OCI-LY3 (cell line): ENCODE results near the gene CLSTN2.

Source experiments
- H2AFZ ChIP-seq: fragments of 200-600, 300-600 bp; shearing (Covaris generic); 2 replicates; pipeline ENCODE4 v1.6.0; 2014; ENCODE audit warnings: antibody characterized with exemption, low read depth, low read length
- H3K27ac ChIP-seq: fragments of 200-600, 300-600 bp; sonication (generic); 2 replicates; pipeline ENCODE4 v1.5.1; 2014; ENCODE audit warnings: mild to moderate bottlenecking, low read length, moderate library complexity, mixed read lengths
- H3K27me3 ChIP-seq: fragments of 200-600, 300-600 bp; sonication (generic); 2 replicates; pipeline ENCODE4 v1.6.1; 2014; ENCODE audit warnings: low read depth, low read length, mixed read lengths
- H3K36me3 ChIP-seq: fragments of 200-600, 300-600 bp; sonication (generic); replicated peaks from 2 replicates; pipeline ENCODE3; 2014; ENCODE audit warnings: low read depth, low read length, mixed read lengths
- H3K4me1 ChIP-seq: fragments of 300-600, 200-600 bp; sonication (generic); 2 replicates; pipeline ENCODE4 v1.6.1; 2014; ENCODE audit warnings: low read length, mixed read lengths
- H3K4me2 ChIP-seq: fragments of 200-600, 300-600 bp; sonication (generic); 2 replicates; pipeline ENCODE4 v1.6.1; 2014; ENCODE audit warnings: low read length, mixed read lengths
- H3K4me3 ChIP-seq: fragments of 300-600, 200-600 bp; sonication (generic); 2 replicates; pipeline ENCODE4 v1.5.1; 2014; ENCODE audit warnings: antibody characterized with exemption, mild to moderate bottlenecking, low read length, moderate library complexity
- H3K79me2 ChIP-seq: fragments of 300-600, 200-600 bp; shearing (Covaris generic); 2 replicates; pipeline ENCODE4 v1.6.1; 2014; ENCODE audit warnings: mild to moderate bottlenecking, low read length, mixed read lengths
- H3K9ac ChIP-seq: fragments of 300-600, 200-600 bp; shearing (Covaris generic); 2 replicates; pipeline ENCODE4 v1.6.0; 2014; ENCODE audit warnings: mild to moderate bottlenecking, low read length, moderate library complexity
- H3K9me3 ChIP-seq: fragments of 200-600, 300-600 bp; shearing (Covaris generic); 2 replicates; pipeline ENCODE4 v1.6.1; 2014; ENCODE audit warnings: low read length, mixed read lengths; ENCODE audit not compliant: insufficient read depth
- H4K20me1 ChIP-seq: fragments of 200-600, 300-600 bp; sonication (generic); 2 replicates; pipeline ENCODE4 v1.6.1; 2016; ENCODE audit warnings: low read length, mixed read lengths; ENCODE audit not compliant: insufficient read depth
- CTCF ChIP-seq: fragments of 200-600, 300-600 bp; sonication (generic); IDR thresholded peaks from 2 replicates; pipeline ENCODE4 v1.5.1; 2014; ENCODE audit warnings: antibody characterized with exemption, low read length, low read depth
- EZH2phosphoT487 ChIP-seq: fragments of 200-600 bp; shearing (Covaris generic); IDR thresholded peaks from 2 replicates; pipeline ENCODE4 v1.6.1; 2018; ENCODE audit warnings: antibody characterized with exemption, mixed run types, low read depth

Gene CLSTN2

DNA sequence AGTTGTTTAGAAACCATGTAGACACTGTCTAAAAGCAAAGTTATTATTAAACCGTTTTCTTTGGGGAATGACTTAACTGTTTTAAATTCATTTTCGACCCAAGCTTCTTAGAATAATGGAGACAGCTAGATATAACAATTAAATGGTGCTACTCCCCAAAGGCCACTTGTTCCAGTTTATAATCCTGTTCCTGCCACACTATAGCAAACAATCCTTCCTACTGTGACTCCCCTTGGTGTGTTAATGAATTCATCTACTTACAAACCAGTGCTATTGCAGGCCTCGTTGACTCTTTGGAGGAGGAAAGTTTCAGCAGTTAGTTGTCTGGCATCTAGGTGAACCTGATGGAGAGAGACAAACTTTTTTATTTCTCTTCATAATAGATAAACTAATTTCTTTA is 25.2 kb upstream of the CLSTN2 start:
- Histone ChIP-seq H3K27me3 (no peaks in the 10 kb centered on the region), H3K4me2 (no peak overlapping the region), H4K20me1 (no peaks in the 10 kb centered on the region), H3K27ac (no peak overlapping the region), H3K79me2 (no peaks in the 10 kb centered on the region), H3K4me3 (no peak overlapping the region), H3K36me3 (no peaks in the 10 kb centered on the region), H3K9ac (no peak overlapping the region), H2AFZ (no peak overlapping the region), H3K4me1 (peaks cover 8% of the 10 kb centered on the region; the same call in 1 of the 2 replicates), H3K9me3 (no peaks in the 10 kb centered on the region)
- TF ChIP-seq CTCF = no peak

DNA sequence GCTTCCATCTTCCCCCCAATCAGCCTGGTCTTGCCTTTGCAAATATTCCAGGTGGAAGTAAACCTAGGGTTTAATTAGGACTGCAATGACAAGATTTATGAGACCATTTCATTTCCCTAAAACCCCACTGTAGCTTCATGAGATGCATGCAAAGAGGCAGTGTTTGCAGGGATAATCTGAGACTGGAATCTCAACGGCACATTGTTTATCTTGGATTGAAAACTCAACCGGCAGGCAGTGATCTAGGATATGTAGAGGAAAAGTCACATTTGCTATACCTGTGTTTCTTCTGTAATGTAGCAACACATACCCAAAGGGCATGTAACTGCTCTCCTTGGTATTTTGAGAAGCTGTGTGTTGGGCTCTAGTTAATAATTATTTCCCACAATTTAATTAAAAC is 18.7 kb upstream of the CLSTN2 start:
- H3K9me3 ChIP-seq = no peaks in the 10 kb centered on the region
- no peaks in the 10 kb centered on the region for H3K79me2 ChIP-seq
- H3K27ac ChIP-seq = no peak overlapping the region
- no peak overlapping the region for H3K4me3 ChIP-seq
- TF ChIP-seq EZH2phosphoT487 (no peak), CTCF (no peak)
- H2AFZ ChIP-seq = no peak overlapping the region
- H3K4me1 ChIP-seq = no peaks in the 10 kb centered on the region
- H3K27me3 ChIP-seq = peaks cover 6% of the 10 kb centered on the region; the same call in 1 of the 2 replicates
- no peak overlapping the region for H3K4me2 ChIP-seq
- no peaks in the 10 kb centered on the region for H4K20me1 ChIP-seq
- H3K36me3 ChIP-seq = no peaks in the 10 kb centered on the region
- H3K9ac ChIP-seq = no peak overlapping the region

- H3K27ac ChIP-seq = no peak overlapping the region
- no peak overlapping the region for H3K9ac ChIP-seq
Observed at GRCh38 chr3:139917226-139917785, 17.7 kb upstream of the CLSTN2 start.

More at GRCh38 chr3:139917226-139917785, 17.7 kb upstream of the CLSTN2 start:
- TF ChIP-seq CTCF (no peak), EZH2phosphoT487 (no peak)
- Histone ChIP-seq H3K4me2 (no peak overlapping the region), H3K4me1 (no peaks in the 10 kb centered on the region), H3K27me3 (peaks cover 6% of the 10 kb centered on the region; the same call in 1 of the 2 replicates), H3K79me2 (no peaks in the 10 kb centered on the region), H3K36me3 (no peaks in the 10 kb centered on the region), H4K20me1 (no peaks in the 10 kb centered on the region), H3K4me3 (no peak overlapping the region), H2AFZ (no peak overlapping the region), H3K9me3 (no peaks in the 10 kb centered on the region)
